Urothelium cell line (cell line): Measurements from ENCODE around the gene KCNF1.
"Not testable (repeated sequence)": the region's sequence is repeated elsewhere in the genome, so short reads cannot be mapped to it uniquely, and the experiment has no call there.

ENCODE experiments used
- DNase-seq: peaks from one replicate; pipeline ENCODE4 v3.0.0; 2011; ENCODE audit warnings: low spot score, mixed read lengths
- FAIRE-seq: peaks from 2 replicates; lab custom pipeline; 2011; peaks lifted over from hg19 to GRCh38; lab: Jason Lieb, UNC

KCNF1 gene

DNA sequence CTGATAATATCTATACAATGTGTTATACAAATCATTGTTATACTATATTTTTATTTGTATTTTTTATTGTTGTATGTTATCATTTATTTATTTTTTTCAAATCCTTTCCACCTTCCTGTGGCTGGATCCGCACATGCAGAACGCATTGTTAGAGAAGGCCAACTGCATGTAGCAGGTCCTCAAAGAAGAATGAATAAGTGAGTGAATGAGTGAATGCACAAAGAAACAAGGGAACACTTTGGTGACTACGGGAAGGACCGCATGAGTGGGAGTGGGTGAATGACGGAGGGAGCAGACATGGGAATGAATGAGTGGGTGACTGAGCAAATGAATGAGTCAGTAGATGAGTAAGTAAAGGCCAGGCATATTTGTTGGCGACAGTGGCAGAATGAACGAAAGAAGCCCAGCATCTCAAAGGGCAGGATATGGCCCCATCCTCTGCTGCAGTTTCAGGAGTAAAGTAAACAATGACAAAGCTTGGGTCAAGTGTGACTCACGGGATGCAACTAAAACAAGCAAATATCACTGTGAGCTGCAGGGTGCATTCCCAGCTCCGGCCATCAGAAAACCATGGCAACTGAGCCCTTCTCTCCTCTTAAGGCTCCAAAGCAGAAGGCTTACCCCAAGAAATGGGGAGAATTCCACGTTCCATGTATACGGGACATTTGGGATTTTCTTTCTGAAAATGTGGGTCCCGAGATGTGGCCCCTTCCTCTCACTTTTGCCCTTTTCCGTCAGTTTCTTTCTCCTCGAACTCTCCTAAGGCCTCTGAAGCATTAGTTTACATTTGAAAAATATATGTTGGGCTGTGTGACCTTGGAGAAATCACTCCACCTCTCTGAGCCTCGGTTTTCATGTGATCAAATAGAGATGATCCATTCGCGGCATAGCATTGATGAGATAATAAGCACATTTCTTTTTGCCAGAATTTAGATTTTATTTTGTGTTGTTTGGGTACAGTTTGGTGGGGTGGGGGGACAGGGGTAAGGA, 24.5 kb downstream of the KCNF1 start:
- DNase-seq = peak; percentile 96
- FAIRE-seq = peak; percentile 95

DNA sequence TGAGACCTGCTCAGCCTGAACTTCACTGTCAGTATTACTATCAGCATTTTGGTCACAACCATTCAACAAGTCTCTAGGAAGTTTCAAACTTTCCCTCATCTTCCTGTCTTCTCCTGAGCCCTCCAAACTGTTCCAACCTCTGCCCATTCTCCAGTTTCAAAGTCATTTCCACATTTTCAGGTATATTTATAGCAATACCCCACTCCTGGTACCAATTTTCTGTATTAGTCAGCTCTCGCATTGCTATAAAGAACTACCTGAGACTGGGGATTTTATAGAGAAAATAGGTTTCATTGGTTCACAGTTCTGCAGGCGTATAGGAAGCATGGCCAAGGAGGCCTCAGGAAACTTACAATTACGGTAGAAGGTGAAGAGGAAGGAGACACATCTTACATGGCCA, 27.3 kb downstream of the KCNF1 start:
- FAIRE-seq = no peak
- DNase-seq = no peak

DNA sequence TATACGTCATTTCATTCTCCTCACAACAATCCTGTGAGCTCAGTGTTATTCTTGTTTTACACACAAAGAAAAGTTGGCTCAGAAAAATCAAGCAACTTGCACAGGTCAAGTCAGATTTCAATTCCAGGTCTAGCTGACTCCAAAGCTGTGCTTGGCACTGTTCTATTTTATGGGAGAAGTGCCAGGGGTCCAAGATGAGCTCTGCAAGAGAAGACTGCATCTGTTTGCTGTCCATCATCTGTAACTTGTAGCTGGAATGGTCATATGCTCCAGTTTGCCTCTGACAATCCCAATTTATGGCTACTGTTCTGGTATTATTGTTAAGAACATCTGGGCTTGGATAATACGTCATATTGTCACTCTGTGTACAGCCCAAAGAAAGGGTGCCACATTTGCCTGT, 28.9 kb downstream of the KCNF1 start:
- FAIRE-seq (no peak), DNase-seq (no peak)

DNA sequence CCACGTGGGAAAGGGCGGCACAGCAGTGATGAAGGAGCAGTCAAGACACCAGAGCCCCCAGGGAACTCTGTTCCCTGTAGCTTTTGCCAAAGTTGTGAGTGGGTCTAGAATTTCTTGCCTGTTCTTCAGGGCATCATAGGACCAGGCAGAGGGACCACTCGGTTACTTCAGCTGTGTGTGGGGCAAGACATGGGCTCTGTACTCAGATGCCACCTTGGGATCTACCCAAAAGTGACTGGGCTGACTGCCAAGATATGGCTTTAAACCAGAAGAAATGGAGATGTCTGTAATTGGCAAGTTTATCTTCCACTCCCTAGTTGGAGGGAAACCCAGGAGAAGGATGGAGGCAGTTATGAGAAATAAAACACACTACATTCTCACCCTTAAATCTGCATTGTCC, 29.6 kb downstream of the KCNF1 start:
- FAIRE-seq (no peak), DNase-seq (no peak)

- FAIRE-seq (no peak), DNase-seq (no peak)
Observed at GRCh38 chr2:10944799-10945198, 33.1 kb downstream of the KCNF1 start.

- FAIRE-seq (no peak), DNase-seq (no peak)
Observed at GRCh38 chr2:10946394-10946793, 34.7 kb downstream of the KCNF1 start.

DNA sequence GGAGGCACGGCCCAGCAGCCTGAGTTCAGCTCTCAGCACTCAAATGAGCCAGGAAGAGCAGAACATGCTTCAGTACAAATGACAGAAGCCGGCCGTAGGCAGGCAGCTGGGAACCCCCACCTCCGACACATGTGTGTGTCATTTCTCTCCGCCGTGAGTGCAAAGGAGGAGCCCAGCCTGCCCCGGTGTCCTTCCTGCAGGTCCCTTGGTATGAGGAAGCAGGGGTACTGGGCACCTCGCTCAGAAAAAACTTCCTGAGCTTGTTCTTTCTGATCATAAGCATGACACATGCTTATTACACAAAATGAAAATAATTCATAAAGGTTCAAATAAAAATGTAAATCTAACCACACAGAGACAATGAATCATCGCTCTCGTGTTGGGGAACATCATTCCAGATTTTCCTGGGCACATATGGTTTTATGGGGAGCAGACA, 35.3 kb downstream of the KCNF1 start:
- no peak for FAIRE-seq
- peak; percentile 29 for DNase-seq

DNA sequence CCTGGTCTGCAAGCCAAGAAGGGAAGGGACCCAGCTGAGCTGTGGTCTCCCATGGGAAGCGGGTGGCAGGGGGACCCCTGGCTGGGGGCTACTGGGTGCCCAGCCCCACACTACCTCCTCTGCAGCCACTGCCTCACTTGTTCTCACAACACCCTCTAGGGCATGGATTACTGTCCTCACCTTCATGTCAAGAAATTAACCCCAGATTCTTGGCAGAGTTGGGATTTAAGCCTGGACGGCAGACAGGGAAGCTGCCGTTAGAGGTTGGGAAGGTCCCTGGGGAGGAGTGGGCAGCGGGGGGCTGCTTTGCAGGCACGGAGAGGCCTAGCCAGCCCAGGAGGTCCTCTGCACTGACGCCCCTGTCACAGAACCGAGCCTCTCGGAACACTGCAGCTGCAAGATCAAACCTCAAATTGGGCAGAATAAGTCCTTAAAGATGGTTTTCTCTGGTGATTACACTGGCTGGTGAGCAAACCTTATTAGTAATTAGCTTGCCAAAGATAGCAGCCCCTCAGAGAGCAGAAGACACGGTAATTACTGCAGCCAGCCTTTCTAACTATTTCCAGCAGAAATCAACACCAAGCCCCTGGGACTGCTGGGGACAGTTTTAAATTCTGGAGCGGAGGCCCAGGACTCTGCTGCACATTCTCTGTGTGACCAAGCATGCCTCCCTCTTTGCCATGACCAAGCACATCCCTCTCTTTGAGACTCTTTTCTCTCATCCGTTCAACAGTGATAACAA, 35.9 kb downstream of the KCNF1 start:
- DNase-seq (no peak), FAIRE-seq (no peak)

DNA sequence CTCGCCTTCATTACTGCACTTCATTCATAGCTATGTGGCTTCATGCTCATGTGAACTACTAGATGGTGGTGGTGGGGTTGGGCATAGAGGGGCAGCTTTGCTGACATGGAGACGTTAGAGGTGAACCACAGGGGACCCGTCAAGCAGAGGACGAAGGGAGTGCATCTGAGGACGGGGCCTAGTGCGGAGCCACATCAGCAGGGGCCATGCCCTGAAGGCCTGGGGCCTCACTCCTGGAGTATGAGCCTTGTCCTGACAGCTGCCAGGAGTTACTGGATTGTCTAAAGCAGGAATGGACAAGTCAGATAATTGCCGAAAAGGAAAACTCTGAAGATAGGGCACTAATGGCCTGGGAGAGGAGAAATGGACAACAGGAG, 36.4 kb downstream of the KCNF1 start:
- DNase-seq (no peak), FAIRE-seq (peak; percentile 5)

- DNase-seq = no peak
Observed at GRCh38 chr2:10948606-10949230, 37.0 kb downstream of the KCNF1 start.

DNA sequence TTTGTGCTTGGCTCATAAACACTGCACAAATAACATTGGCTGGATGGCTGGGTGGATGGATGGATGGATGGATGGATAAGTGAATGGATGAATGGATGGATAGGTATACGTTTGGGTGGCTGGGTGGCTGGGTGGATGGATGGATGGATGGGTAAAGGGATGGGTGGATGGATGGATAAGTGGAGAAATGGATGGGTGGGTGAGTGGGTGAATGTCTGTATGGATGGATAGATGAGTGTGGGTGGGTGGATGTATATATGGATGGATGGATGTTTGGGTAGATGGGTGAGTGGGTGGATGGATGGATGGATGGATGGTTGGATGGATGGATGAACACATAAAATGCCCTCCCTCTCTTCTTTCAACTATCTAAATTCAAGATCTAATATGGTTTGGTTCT, 38.1 kb downstream of the KCNF1 start:
- no peak for DNase-seq

More at GRCh38 chr2:10948606-10949230, 37.0 kb downstream of the KCNF1 start:
- no peak for FAIRE-seq

DNA sequence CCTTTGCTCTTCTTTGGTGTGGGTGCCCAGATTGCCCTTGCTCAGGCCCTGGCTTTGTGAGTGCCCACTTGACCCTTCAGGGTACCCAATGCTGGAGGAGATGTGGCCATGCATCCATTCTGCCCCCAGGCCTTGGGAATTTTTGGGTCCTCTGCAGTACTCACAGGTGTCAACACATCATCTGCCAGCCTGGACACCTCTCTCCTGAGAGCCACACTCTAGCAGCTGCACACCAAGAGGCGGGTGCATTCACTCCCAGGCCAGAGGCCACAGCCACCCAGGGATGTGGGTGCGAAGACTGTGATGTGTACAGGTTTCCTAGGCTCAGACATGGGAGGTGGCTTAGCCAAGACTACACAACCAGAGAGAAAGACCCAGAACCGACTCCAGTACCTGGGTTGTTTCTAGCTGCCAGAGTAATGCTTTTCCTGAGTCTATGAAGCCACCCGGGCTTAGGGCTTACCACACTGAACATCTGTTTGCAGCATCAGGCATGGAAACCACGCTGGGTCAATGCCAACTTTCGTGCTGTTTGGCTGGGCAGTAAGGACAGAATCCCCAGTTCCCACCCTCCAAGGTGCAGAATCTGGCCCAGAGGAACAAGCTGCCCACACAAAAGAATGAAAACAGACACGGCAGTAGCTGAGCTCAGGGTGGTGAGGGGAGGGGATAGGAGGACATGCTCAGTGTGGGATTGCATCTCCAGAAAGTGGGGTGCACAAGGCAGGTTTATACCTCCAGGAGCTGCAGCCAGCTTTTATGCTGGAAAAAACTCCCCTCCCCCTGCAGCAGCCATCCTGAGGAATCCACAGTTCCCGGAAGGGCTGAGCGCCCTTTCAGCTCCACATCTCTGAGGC, 40.1 kb downstream of the KCNF1 start:
- FAIRE-seq (no peak), DNase-seq (no peak)

More for the DNA sequence above, 38.1 kb downstream of the KCNF1 start:
- peak; percentile 67 for FAIRE-seq

DNA sequence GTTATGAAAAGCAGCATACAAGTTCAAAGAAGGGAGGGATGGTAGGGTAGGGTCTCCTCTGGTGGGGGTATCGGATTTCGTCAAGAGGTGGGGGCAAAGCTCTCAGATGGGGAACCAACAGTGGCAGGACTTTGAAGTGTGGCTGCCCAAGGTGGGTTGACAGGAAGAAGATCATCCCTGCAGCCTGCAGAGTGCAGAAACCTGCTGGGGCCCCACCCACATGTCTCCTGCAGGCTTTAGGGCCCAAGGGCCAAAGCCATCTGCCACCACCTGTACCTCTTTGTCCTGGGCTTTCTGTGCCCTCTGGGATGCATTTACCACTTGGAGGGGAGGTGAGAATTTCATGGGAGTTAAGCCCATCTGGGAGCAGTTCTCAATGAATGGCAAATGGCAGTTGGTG, 42.7 kb downstream of the KCNF1 start:
- no peak for FAIRE-seq
- DNase-seq = no peak

DNA sequence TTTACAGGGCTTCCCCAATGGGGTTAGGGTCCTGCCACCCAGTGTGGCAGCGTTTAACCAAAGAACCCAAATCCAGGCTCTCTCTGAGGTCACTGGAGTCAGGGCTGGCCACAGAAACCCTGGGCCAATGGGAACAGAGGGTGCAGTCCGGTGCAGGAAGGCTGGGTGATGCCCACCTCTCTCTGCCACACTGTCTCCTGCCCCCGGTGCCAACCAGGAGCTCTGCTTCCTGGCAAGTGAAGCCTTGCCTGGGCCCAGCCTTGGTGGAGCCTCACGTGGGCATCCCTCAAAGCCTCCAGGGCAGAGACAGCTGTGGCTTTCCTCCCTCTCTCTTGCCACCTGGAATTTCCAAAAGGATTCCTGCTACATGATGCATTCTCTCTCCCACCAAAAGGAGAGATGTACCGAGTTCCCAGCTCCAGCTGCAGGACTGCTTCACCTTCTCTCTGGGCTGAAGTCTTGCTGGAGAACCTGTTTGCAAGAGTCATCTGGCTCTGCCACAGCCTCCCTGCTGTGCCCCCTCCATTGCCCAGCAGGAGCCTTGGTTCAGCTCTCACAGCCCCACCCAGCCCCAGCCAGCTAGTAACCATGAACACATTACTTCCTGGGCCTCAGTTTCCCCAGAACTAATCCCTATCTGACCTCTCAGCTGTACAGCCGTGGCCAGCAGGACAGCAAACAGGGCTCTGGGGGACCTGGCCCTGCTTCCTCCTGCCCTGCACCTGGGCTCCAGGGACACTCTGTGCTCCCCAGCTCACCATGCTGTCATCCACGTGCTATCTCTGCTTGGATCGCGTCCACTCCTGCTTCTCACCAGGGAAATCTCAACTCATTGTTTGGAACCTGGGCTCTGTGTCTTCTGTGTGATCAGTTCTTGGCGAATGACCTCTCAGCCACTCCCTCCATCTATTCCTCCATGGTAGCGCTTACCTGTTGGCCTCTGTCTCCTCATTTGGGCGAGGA, 43.4 kb downstream of the KCNF1 start:
- FAIRE-seq (peak; percentile 59), DNase-seq (peak; percentile 35)

DNA sequence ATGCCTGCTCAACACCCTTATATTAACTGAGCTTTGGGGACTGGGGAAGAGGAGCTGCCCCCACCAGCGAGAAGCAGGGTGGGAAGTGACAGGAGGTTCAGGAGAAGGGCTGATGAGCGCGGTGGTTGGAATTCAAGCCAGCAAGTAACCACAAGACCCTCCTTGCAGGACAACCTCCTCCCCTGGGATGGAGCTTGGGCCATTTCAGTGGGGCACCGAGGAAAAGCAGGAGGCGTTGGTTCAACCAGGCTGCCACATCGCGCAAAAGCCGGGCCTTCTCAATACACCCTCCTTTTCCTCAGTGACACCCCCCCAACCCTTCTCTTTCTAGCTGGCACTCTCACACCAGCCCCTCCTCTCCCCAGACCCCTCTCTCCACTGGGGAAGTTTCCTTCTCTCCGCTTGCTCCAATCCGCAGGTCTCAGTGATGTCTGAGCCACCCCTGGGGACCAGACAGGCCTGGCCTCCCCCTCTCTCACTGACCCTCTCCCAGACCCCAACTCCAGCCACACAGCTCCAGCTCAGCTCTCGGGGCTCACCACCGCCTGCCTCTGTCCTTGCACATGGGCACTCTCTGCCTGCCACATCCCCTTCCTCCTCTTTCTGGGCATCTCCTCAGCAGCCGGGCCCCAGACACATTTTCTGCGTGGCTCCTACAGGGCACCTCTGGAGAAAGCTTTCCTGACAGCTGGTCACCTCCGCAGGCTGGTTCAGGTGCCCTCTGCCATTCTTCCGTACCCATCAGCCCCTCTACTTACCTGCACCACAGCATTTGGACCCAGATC, 44.5 kb downstream of the KCNF1 start:
- FAIRE-seq (no peak), DNase-seq (no peak)

GRCh38 chr2:10957391-10957790, 45.7 kb downstream of the KCNF1 start:
- no peak for DNase-seq
- FAIRE-seq = no peak

GRCh38 chr2:10958452-10958851, 46.7 kb downstream of the KCNF1 start:
- not testable (repeated sequence) for FAIRE-seq, DNase-seq
